WERI-Rb-1 (cell line): ENCODE results near the gene FBXL16.

Experiments
- DNase-seq: peaks from one replicate; pipeline ENCODE4 v3.0.0-alpha.2; 2020
- H3K27ac ChIP-seq: fragments of 250-450 bp; sonication (Bioruptor Pico); 2 replicates; pipeline ENCODE4 v1.5.1; 2020; ENCODE audit warnings: mild to moderate bottlenecking, moderate library complexity
- H3K27me3 ChIP-seq: fragments of 250-450 bp; sonication (Bioruptor Pico); 2 replicates; pipeline ENCODE4 v1.5.1; 2021; ENCODE audit warnings: mild to moderate bottlenecking, low read depth, moderate library complexity; ENCODE audit not compliant: insufficient read depth, severe bottlenecking
- H3K36me3 ChIP-seq: fragments of 250-450 bp; sonication (Bioruptor Pico); 2 replicates; pipeline ENCODE4 v1.5.1; 2020; ENCODE audit warnings: mild to moderate bottlenecking, moderate library complexity
- H3K4me3 ChIP-seq: 2 replicates; pipeline ENCODE4 v1.5.1; 2011; ENCODE audit warnings: low read depth, mild to moderate bottlenecking, control low read depth, low read length
- H3K9me3 ChIP-seq: fragments of 250-450 bp; sonication (Bioruptor Pico); 2 replicates; pipeline ENCODE4 v1.5.1; 2021; ENCODE audit warnings: mild to moderate bottlenecking, moderate library complexity; ENCODE audit not compliant: severe bottlenecking
- TF ChIP-seq, protein P1 (sequence below): IDR thresholded peaks from 2 replicates; pipeline ENCODE4 v1.5.1; 2011; ENCODE audit warnings: low read depth, mild to moderate bottlenecking, control low read depth, inconsistent platforms, low read length

FBXL16 gene

DNA sequence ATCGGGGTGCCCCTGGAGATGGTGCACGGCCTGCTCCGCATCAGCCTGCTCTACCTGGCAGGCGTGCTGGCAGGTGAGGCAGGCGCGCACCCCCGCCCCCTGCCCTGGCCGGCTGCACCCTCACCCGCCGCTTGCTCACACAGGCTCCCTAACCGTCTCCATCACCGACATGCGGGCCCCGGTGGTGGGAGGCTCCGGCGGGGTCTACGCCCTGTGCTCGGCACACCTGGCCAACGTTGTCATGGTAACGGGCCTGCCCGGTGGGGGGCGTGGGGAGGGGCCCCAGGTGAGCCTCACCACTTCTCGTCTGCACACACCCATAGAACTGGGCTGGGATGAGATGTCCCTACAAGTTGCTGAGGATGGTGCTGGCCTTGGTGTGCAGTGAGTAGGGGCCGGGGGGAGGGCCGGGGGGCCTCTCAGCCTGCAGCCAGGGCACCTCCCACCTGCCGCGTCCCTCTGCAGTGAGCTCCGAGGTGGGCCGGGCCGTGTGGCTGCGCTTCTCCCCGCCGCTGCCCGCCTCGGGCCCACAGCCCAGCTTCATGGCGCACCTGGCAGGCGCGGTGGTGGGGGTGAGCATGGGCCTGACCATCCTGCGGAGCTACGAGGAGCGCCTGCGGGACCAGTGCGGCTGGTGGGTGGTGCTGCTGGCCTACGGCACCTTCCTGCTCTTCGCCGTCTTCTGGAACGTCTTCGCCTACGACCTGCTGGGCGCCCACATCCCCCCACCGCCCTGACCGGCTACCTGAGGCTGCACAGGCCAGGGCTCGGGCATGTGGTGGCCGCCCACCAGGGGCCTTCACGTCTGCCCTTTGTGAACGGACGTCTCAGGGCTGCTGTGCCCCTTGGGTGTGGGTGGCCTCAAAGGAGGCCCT is 28.0 kb downstream of the FBXL16 start:
- peaks cover 34% of the 10 kb centered on the region for H3K36me3 ChIP-seq
- H3K4me3 ChIP-seq, result no peak overlapping the region
- no peaks in the 10 kb centered on the region for H3K9me3 ChIP-seq
- TF ChIP-seq, protein P1, sequence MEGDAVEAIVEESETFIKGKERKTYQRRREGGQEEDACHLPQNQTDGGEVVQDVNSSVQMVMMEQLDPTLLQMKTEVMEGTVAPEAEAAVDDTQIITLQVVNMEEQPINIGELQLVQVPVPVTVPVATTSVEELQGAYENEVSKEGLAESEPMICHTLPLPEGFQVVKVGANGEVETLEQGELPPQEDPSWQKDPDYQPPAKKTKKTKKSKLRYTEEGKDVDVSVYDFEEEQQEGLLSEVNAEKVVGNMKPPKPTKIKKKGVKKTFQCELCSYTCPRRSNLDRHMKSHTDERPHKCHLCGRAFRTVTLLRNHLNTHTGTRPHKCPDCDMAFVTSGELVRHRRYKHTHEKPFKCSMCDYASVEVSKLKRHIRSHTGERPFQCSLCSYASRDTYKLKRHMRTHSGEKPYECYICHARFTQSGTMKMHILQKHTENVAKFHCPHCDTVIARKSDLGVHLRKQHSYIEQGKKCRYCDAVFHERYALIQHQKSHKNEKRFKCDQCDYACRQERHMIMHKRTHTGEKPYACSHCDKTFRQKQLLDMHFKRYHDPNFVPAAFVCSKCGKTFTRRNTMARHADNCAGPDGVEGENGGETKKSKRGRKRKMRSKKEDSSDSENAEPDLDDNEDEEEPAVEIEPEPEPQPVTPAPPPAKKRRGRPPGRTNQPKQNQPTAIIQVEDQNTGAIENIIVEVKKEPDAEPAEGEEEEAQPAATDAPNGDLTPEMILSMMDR, result no peak
- H3K27ac ChIP-seq, result no peak overlapping the region
- no peak for DNase-seq
- no peaks in the 10 kb centered on the region for H3K27me3 ChIP-seq

DNA sequence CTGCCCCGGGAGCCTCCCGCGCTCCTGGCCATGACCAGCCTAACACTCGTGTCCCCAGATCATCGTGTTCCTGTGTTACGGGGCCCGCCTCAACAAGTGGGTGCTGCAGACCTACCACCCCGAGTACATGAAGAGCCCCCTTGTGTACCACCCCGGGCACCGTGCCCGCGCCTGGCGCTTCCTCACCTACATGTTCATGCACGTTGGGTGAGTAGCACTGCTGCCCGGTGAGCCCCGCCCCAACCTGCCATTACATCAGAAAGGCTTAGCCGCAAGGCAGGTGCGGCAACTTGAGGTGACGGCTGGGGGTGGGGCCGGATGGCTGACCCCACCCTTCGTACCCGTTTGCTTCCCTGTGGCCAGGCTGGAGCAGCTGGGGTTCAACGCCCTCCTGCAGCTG is 28.7 kb downstream of the FBXL16 start:
- Histone ChIP-seq H3K27me3 (no peaks in the 10 kb centered on the region), H3K9me3 (no peaks in the 10 kb centered on the region), H3K27ac (no peak overlapping the region), H3K4me3 (no peak overlapping the region), H3K36me3 (peaks cover 34% of the 10 kb centered on the region)
- DNase-seq, result no peak
- TF ChIP-seq, protein P1, result no peak

DNA sequence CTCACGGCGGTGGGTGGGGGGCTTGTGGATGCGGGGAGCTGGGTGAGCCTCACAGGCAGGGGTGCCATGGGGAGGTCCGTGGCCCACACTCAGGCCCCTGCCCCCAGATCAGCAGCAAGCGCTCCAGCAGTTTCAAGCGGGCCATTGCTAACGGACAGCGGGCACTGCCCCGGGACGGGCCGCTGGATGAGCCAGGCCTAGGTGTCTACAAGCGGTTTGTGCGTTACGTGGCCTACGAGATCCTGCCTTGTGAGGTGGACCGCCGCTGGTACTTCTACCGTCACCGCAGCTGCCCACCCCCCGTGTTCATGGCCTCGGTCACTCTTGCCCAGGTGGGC is 29.1 kb downstream of the FBXL16 start:
- Histone ChIP-seq H3K36me3 (peaks cover 31% of the 10 kb centered on the region), H3K27ac (no peak overlapping the region), H3K4me3 (no peak overlapping the region), H3K9me3 (no peaks in the 10 kb centered on the region), H3K27me3 (no peaks in the 10 kb centered on the region)
- no peak for DNase-seq
- TF ChIP-seq, protein P1, result no peak

DNA sequence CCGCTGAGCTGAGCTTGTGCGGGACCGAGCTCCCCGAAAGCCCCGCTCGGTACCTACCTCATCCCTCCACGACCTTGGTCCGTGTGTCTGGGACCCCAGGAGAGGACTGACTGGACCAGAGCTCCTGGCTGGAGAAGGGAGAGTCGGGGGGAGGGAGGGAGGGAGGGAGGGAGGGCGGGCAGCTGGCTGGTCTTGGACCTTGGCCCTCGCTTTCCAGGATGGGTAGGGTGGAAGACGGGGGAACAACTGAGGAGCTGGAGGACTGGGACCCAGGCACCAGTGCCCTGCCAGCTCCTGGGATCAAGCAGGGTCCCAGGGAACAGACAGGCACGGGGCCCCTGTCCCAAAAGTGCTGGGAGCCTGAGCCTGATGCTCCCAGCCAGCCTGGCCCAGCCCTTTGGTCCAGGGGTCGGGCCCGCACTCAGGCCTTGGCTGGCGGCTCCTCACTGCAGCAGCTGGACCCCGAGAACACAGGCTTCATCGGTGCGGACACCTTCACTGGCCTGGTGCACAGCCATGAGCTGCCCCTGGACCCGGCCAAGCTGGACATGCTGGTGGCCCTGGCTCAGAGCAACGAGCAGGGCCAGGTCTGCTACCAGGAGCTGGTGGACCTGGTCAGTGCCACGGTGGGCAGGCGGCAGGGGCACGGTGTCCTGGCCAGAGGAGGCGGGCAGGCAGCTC is 29.6 kb downstream of the FBXL16 start:
- H3K4me3 ChIP-seq, result peak overlapping the region; percentile 11
- no peak overlapping the region for H3K27ac ChIP-seq
- no peaks in the 10 kb centered on the region for H3K9me3 ChIP-seq
- no peak for DNase-seq
- H3K27me3 ChIP-seq, result no peaks in the 10 kb centered on the region
- TF ChIP-seq, protein P1, result no peak
- peaks cover 31% of the 10 kb centered on the region for H3K36me3 ChIP-seq

DNA sequence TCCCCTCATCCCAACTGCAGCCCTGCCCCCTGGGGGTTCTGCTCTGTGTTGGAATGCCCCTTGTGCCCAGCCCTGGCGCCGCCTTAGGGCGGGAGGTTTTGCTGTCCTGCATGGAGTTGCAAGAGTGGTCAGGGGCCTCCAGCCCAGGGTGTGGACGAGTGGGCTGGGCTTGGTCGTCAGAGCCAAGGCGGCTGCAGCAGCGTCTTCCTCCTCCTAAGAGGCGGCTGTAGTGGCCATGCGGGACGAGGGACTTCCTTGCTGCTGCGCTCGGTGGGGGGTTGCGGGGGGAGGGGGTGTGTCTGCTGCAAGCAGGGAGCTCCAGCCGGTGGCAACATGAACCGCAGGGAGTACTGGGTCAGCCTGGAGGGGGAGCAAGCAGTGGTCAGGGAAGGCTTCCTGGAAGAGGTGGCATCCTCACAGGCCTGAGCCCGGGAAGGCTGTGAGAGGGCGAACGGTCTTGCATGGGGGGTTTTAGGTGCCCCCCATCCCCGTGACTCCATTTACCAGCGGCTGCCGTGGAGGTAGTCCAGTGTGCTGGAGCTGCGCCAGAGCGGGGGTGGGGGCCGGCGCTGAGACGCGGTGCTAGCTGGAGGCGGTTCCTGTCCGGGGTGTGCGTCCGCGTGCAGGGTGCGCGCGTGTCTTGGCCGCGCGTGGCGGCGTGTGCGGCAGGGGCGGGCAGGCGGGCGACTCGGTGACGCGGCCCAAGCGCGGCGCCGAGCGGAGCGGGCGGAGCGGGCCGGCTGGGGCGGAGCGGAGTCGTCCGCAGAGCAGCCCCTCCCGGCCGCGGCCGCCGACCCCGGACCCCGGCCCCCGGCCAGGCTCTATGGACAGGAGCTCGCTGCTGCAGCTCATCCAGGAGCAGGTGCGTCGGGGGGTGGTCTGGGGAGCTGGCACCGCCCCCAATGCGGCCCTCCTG is 30.4 kb downstream of the FBXL16 start, which contains the start of gene RHBDL1:
Gene RHBDL1 (plus strand): TSS at position 704 of the 916 bp plus-strand sequence. CDS start 120 bp downstream, at position 824.
- H3K4me3 ChIP-seq, result peak within 1 kb of the TSS; percentile 24

More for the DNA sequence above, 30.4 kb downstream of the FBXL16 start, which contains the start of gene RHBDL1:
- DNase-seq, result peak; percentile 78
- H3K36me3 ChIP-seq, result peaks cover 38% of the 10 kb centered on the region
- H3K27me3 ChIP-seq, result no peaks in the 10 kb centered on the region
- H3K9me3 ChIP-seq, result no peaks in the 10 kb centered on the region
- H3K27ac ChIP-seq, result no peak within 1 kb of the TSS
- TF ChIP-seq, protein P1, result 0 out of 2 replicates have a peak, but pooled peaks have one; percentile 15
